GOT3 (cell line): ENCODE data around the gene M6PR.
"Not testable (repeated sequence)": the region's sequence is repeated elsewhere in the genome, so short reads cannot be mapped to it uniquely, and the experiment has no call there.

Experiments used
- DNase-seq: peaks from one replicate; lab custom pipeline; 2025; ENCODE audit warnings: mixed read lengths; lab: John Stamatoyannopoulos, UW

The M6PR gene

DNA sequence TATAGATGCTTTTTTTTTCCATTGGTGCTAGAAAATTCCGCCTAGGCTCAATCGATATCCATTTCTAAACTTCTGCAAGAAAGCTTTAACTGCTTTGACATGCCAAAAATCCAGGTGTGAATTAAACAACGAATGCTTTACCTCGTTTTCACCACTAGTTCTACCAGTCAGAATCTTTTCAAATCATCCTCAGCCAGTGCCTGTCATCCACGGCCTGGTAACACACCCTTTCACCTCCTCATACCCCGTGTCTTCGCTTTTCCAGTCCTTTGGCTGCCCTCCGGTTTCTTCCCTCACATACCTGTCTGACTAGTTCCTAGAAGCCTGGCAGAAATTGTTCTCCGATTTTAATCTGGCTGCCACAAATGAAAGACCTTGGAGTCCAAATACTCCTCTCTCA, 36.5 kb downstream of the M6PR start:
- no peak for DNase-seq

DNA sequence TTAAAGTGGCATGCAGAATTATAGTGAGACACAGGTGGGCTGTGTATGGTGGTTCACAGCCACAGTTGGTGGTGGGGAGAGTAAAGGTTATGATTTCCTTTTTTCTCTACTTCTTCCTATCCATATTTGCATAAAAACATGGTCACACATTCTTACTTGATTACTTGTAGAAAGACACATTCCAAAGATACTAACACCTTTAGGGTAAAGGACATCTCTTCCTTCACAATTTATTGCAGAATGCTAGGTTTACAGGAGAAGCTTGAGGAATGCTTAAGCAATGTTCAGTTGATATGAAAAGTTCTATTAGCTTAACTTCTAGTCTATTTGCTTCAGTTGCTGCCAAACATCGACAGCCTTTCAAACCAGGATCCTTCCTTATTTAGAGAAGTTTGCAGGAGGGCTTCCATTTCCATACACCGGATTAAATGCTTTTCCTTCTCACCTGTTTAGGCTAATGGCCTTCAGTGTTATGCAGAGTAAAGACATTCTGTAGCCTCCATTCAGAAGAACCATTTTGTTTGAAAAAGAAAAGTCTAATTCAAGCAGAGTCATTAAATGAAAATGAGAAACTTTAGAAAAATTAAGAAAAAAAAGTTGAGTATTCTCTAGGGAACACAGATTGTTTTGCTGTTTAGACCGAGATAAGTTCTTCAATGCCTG, 37.7 kb downstream of the M6PR start:
- DNase-seq, result no peak

DNA sequence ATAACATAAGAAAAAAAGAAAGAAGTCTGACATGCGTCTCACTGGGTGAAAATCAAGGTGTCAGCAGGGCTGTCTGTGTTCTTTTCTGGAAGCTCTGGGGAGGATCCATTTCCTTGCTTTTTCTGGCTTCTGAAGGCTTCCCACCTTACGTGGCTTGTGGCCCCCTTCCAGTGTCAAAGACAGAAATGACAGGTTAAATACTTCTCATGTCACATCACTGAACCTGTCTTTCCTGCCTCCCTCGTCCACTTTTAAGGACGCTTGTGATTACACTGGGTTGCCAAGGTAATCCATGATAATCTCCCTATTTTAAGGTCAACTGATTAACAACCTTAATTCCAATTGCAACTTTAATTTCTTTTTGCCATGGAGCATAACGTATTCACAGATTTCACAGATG, 39.7 kb downstream of the M6PR start:
- no peak for DNase-seq

DNA sequence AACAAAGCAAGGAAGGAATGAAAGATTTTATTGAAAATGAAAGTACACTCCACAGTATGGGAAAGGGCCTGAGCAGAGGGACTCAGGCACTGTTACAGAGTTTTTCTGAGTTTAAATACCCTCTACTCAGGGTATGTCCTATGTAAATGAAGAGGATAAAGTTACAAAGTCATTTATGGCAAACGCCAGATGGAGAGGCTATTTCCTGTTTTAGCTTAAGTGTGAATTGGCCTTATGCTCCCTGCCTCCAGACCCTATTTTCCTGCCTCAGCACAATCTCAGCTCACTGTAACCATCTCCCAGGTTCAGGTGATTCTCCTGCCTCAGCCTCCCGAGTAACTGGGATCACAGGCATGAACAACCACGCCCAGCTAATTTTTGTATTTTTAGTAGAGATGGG, 41.9 kb downstream of the M6PR start:
- DNase-seq, result no peak

DNA sequence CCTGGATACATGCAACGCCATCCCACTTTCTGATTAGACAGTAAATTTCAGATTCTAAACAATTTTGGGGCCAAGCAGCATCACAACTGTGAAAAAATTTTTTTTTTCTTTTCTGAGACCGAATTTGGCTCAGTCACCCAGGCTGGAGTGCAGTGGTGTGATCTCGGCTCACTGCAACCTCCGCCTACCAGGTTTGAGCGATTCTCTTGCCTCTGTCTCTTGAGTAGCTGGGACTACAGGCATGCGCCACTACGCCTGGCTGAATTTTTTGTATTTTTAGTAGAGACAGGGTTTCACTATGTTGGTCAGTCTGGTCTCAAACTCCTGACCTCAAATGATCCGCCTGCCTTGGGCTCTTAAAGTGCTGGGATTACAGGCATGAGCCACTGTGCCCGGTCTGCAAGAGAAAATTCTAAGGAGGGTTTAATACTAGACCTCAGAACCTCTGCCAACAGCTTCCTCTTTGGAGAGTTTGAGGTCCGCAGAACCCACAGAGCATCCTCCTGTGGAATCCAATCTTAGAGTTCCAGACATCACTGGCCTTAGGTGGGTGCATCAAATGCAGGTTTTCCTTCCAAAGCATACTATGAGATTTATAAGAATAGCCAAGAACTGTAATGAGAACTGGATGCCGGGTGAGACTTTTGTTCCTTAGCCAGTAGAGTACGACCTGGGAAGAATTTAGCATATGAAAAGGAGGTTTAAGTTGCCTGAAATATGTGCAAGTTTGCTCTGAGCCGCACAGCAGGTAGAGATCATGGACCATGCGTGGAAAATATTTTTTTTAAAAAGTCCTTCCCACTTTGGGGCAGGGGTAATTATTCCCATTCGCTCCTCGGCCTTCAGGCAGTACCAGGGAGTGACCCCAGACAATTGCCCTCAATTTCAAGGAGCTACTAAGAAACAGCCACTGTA, 42.9 kb downstream of the M6PR start:
- no peak for DNase-seq

DNA sequence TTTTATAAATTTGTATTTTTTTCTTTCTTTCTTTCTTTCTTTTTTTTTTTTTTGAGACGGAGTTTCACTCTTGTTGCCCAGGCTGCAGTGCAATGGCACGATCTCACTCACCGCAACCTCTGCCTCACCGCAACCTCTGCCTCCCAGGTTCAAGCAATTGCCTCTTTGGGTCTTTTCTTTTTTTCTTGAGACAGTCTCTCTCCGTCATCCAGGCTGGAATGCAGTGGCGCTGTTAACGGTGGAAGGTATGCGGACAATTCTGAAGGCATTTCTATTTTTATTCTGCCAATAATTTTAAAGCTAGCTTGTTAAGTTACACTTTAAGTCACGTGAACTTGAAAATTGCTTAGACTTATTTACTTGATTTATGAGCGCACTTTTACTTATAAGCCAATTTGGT, 43.9 kb downstream of the M6PR start:
- DNase-seq, result no peak

DNA sequence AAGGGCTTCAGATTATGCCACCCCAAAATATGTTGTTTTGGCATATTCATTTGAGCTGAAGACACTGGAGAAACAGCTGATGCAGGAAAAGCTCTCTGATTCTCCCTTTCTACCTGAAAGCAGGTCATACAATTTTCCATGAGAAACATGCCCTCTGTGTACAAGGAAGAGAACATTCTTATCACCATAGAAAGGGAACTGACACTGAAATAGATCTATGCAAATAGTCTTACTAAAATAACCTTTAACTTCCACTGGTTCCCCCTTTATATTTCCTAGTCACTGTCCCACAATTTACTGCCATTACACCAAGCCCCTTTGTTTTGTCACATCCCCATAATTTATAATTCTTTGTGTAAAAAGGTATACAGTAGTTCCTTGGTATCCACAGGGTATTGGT, 44.8 kb downstream of the M6PR start:
- no peak for DNase-seq

DNA sequence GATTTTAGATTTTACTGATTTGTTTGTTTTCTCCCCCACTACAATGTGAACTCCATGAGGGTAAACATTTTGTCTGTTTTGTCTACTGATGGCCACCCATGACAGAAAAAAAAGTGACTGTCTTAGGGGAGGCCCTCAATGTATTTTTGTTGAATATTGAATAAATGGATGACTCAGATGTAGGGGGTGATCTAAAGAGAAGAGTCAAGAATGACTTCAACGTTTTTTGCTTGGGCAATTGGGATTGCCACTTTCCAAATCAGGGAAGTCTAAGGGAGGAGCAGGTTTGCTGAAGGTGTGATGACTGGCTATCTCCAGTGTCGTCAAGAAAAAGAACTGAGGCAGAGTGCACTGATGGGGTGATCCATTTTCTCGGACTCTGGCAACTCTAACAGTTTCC, 45.8 kb downstream of the M6PR start:
- DNase-seq, result no peak

DNA sequence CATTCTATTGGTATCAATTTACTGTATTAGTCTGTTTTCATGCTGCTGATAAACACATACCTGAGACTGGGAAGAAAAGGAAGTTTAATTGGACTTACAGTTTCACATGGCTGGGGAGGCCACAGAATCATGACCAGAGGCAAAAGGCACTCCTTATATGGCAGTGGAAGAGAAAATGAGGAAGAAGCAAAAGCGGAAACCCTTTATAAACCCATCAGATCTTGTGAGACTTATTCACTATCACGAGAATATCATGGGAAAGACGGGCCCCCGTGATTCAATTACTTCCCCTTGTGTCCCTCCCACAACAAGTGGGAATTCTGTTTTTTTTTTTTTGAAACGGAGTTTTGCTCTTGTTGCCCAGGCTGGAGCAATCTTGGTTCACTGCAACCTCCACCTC, 46.7 kb downstream of the M6PR start:
- not testable (repeated sequence) for DNase-seq

DNA sequence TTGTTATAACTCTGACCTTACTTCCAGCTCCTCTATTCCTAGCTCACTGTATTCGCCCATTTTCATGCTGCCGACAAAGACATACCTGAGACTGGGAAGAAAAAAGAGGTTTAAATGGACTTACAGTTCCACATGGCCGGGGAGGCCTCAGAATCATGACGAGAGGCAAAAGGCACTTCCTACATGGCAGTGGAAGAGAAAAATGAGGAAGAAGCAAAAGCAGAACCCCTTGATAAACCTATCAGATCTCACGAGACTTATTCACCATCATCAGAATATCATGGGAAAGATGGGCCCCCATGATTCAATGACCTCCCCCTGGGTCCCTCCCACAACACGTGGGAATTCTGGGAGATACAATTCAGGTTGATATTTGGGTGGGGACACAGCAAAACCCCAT, 49.6 kb downstream of the M6PR start:
- DNase-seq, result no peak

DNA sequence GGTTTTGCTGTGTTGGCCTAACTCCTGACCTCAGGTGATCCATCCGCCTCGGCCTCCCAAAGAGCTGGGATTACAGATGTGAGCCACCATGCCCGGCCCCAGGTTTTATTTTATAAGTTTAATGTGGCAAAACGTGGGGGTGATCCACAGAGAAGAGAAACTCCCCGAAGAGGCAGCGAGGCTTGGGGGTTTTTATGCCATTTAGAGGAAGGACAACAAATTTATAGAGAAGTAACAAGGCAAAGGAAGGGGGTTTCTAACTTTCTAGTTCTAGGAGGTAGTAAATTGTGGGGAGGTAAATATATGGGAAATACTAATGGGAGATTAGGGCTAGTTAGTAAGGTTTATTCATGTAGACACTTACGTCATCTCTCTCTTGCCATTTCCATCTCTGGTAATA, 52.4 kb downstream of the M6PR start:
- no peak for DNase-seq

DNA sequence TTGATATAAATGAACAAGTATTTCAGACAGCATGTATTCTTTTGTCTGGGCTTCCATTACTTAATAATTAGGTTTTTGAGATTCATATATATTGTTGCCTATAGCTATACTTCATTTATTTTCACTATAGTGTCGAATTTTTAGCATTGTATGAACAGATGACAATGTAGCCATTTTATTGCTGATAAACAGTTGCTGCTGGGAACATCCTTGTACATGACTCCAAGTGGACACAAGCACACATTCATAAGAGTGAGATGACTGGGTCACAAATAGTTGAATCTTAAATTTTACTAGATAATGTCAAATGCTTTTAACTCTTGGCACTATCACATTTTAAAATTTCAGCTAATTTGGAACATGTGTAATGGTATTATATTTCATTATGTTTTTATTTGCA, 54.5 kb downstream of the M6PR start:
- DNase-seq, result no peak

DNA sequence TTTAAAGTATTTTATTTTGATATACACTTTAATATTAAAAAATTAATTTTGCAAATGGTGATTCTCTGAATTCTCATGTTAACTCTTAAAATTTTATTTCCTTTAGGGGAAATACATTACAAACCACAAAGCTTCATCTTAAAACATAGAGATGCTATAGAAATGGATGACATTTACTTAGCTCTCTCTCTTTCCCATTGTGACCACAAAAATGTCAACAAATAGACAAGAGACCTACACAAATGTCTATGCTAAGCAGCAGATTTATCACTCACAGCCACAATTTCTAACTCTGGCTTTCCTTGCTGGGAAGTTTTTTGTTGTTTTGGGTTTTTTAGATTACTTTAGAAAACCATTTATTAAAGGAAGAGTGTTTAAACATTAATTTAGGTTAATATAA, 55.1 kb downstream of the M6PR start:
- no peak for DNase-seq

DNA sequence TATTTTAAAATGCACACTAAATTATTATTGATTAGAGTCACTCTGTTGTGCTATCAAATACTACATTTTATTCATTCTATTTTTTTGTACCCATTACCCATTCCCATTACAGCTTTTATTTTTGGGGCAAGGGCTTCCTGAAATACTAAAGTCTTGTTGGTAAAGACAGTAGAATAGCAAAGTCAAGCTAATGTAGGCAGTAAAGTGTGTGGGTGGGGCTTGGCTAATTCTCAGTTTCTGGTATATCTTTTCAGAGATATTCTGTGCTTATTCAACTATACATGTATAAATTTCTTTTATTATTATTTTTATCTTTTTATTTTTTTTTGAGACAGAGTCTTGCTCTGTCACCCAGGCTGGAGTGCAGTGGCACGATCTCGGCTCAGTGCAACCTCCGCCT, 57.5 kb downstream of the M6PR start:
- DNase-seq, result no peak
